Thoracic aorta (tissue), 2 donors: ENCODE data around the gene DNAH1. TPM values are rescaled to one million over a fixed set of nuclear protein-coding genes. Genes with fewer than 3 reads are reported as not detected.

Experiments used
- ATAC-seq: fragments of 150-250 bp; one replicate; pipeline ENCODE4 v1.8.0; 2017; ENCODE audit warnings: low read depth; ENCODE audit not compliant: insufficient number of reproducible peaks, low FRiP score
- DNase-seq: peaks from one replicate; pipeline ENCODE4 v3.0.0-alpha.2; 2020; ENCODE audit warnings: low spot score
- H3K27ac ChIP-seq, 2 donors: fragments of 200-600 bp; sonication (generic); 1 replicate in 1 of 2; 2 replicates in 1 of 2; pipeline ENCODE4 v1.5.1; 2016; ENCODE audit warnings: mild to moderate bottlenecking in 2 of 2, moderate library complexity in 2 of 2
- H3K27me3 ChIP-seq: fragments of 200-600 bp; sonication (generic); replicated peaks from 2 replicates; pipeline ENCODE4 v1.6.0; 2016; ENCODE audit warnings: mild to moderate bottlenecking; ENCODE audit not compliant: insufficient read depth
- H3K36me3 ChIP-seq: fragments of 200-600 bp; sonication (generic); one replicate; pipeline ENCODE4 v1.5.1; 2016
- H3K4me1 ChIP-seq, 2 donors: fragments of 200-600 bp; sonication (generic); 1 replicate in 1 of 2; 2 replicates in 1 of 2; pipeline versions ENCODE4 v1.5.1 to v1.6.0; 2016; ENCODE audit warnings: low read depth in 2 of 2, mild to moderate bottlenecking in 1 of 2; ENCODE audit not compliant: control insufficient read depth in 1 of 2
- H3K4me3 ChIP-seq: fragments of 200-600 bp; sonication (generic); 2 replicates; pipeline ENCODE4 v1.5.1; 2016; ENCODE audit warnings: mild to moderate bottlenecking
- H3K9me3 ChIP-seq: fragments of 200-600 bp; sonication (generic); 2 replicates; pipeline ENCODE4 v1.5.1; 2016
- CTCF ChIP-seq: fragments of 200-600 bp; sonication (generic); IDR thresholded peaks from one replicate; pipeline ENCODE4 v1.5.1; 2019; ENCODE audit warnings: antibody characterized with exemption
- total RNA-seq, 2 donors: library from RNA; depleted of rRNA; stranded (reverse); fragments of >200 nt; gene quantifications; one replicate each; pipeline versions ENCODE4 v1.1.0 to v1.2.3, GENCODE V29; 2016

DNAH1 gene
- total RNA-seq, 2 donors from 2014 or later, result 14.6 to 21.0 TPM

- H3K4me1 ChIP-seq, result no peaks in the 10 kb centered on the region
- H3K4me3 ChIP-seq, result no peak overlapping the region
- H3K27me3 ChIP-seq, result no peaks in the 10 kb centered on the region
- no peak for TF ChIP-seq CTCF
- H3K36me3 ChIP-seq, result no peaks in the 10 kb centered on the region
- ATAC-seq (no peak), DNase-seq (no peak)
- H3K27ac ChIP-seq, result no peak overlapping the region
- H3K9me3 ChIP-seq, result no peaks in the 10 kb centered on the region
These were observed 129.9 kb downstream of the DNAH1 start for GRCh38 chr3:52446042-52446441.

GRCh38 chr3:52446631-52447511 is 130.8 kb downstream of the DNAH1 start:
- DNase-seq, result no peak

GRCh38 chr3:52447512-52448355 is 131.6 kb downstream of the DNAH1 start:
- Histone ChIP-seq H3K9me3 (no peaks in the 10 kb centered on the region), H3K27me3 (no peaks in the 10 kb centered on the region), H3K27ac (no peak overlapping the region), H3K4me1 (no peaks in the 10 kb centered on the region), H3K36me3 (no peaks in the 10 kb centered on the region), H3K4me3 (no peak overlapping the region)
- no peak for TF ChIP-seq CTCF
- ATAC-seq (peak; percentile 14), DNase-seq (no peak)

More at GRCh38 chr3:52446631-52447511, 130.8 kb downstream of the DNAH1 start:
- TF ChIP-seq CTCF, result peak; percentile 100
- Histone ChIP-seq H3K36me3 (no peaks in the 10 kb centered on the region), H3K9me3 (no peaks in the 10 kb centered on the region), H3K27ac (no peak overlapping the region), H3K27me3 (no peaks in the 10 kb centered on the region), H3K4me1 (no peaks in the 10 kb centered on the region), H3K4me3 (no peak overlapping the region)
- peak; percentile 33 for ATAC-seq

Other genes with a start within 250 kb of the DNAH1 start
- 1 to 10 TPM in 1 of 2 donors, not detected in 1; 8.1 TPM for gene POC1A, start 161.9 kb upstream of the DNAH1 start, total RNA-seq
- gene ALAS1, start 118.2 kb upstream of the DNAH1 start, total RNA-seq, result 10 to 100 TPM; 28.4 to 33.3 TPM
- not detected for gene TLR9, start 90.7 kb upstream of the DNAH1 start, total RNA-seq
- 10 to 100 TPM; 52.2 to 69.2 TPM for gene TWF2, start 77.2 kb upstream of the DNAH1 start, total RNA-seq
- 10 to 100 TPM; 41.6 to 51.9 TPM for gene PPM1M, start 70.6 kb upstream of the DNAH1 start, total RNA-seq
- 10 to 100 TPM; 44.5 to 66.2 TPM for gene WDR82, start 37.7 kb upstream of the DNAH1 start, total RNA-seq
- 10 to 100 TPM; 14.1 to 14.2 TPM for gene GLYCTK, start 28.5 kb upstream of the DNAH1 start, total RNA-seq
- 10 to 100 TPM; 55.1 to 67.2 TPM for gene BAP1, start 93.7 kb downstream of the DNAH1 start, total RNA-seq
- gene PHF7, start 94.3 kb downstream of the DNAH1 start, total RNA-seq, result 1 to 10 TPM; 5.9 to 7.6 TPM
- gene SEMA3G, start 128.8 kb downstream of the DNAH1 start, total RNA-seq, result 10 to 100 TPM; 16.8 to 18.1 TPM
- 1 to 10 TPM; 1.5 to 3.0 TPM for gene TNNC1, start 137.7 kb downstream of the DNAH1 start, total RNA-seq
- gene NISCH, start 139.3 kb downstream of the DNAH1 start, total RNA-seq, result 100 to 1,000 TPM in 1 of 2 donors, 10 to 100 TPM in 1; 95.9 to 124 TPM
- gene STAB1, start 179.0 kb downstream of the DNAH1 start, total RNA-seq, result 100 to 1,000 TPM; 249 to 837 TPM
- 10 to 100 TPM; 47.6 to 83.4 TPM for gene NT5DC2, start 217.5 kb downstream of the DNAH1 start, total RNA-seq
- 1 to 10 TPM in 1 of 2 donors, under 1 TPM in 1; 0.95 to 8.7 TPM for gene UQCC5, start 220.3 kb downstream of the DNAH1 start, total RNA-seq